Smooth muscle cell (in vitro differentiated cells): ENCODE measurements around the gene SLU7. TPM values are rescaled to one million over a fixed set of nuclear protein-coding genes. Genes with fewer than 3 reads are reported as not detected.
A peak's percentile ranks its signal among the peaks of the same experiment; 100 is the strongest.

Experiments used
- DNase-seq: peaks from one replicate; lab custom pipeline; 2025; ENCODE audit not compliant: unreplicated experiment; lab: John Stamatoyannopoulos, UW
- H2AFZ ChIP-seq: fragments of 200-600 bp; sonication (generic); 2 replicates; pipeline ENCODE4 v1.6.0; 2016; ENCODE audit warnings: antibody characterized with exemption, low read depth, mild to moderate bottlenecking
- H3F3A ChIP-seq: fragments of 200-600 bp; sonication (generic); 2 replicates; pipeline ENCODE4 v1.6.0; 2017; ENCODE audit warnings: antibody characterized with exemption, low read depth
- H3K27ac ChIP-seq: fragments of 200-600 bp; sonication (generic); 2 replicates; pipeline ENCODE4 v1.5.1; 2016; ENCODE audit warnings: low read depth, mild to moderate bottlenecking
- H3K27me3 ChIP-seq: fragments of 200-600 bp; sonication (generic); 2 replicates; pipeline ENCODE4 v1.6.1; 2016; ENCODE audit warnings: low read depth, mild to moderate bottlenecking
- H3K36me3 ChIP-seq: fragments of 200-600 bp; sonication (generic); 2 replicates; pipeline ENCODE4 v1.5.1; 2016; ENCODE audit warnings: low read depth
- H3K4me1 ChIP-seq: fragments of 200-600 bp; sonication (generic); 2 replicates; pipeline ENCODE4 v1.5.1; 2016; ENCODE audit warnings: low read depth
- H3K4me2 ChIP-seq: fragments of 200-600 bp; sonication (generic); 2 replicates; pipeline ENCODE4 v1.6.0; 2016; ENCODE audit warnings: mild to moderate bottlenecking
- H3K4me3 ChIP-seq: fragments of 200-600 bp; sonication (generic); 2 replicates; pipeline ENCODE4 v1.5.1; 2016; ENCODE audit warnings: mild to moderate bottlenecking
- H3K79me2 ChIP-seq: fragments of 200-600 bp; sonication (generic); 2 replicates; pipeline ENCODE4 v1.6.0; 2016; ENCODE audit warnings: low read depth, mild to moderate bottlenecking
- H3K9ac ChIP-seq: fragments of 200-600 bp; sonication (generic); 2 replicates; pipeline ENCODE4 v1.6.0; 2016; ENCODE audit warnings: low read depth
- H3K9me3 ChIP-seq: fragments of 200-600 bp; sonication (generic); replicated peaks from 2 replicates; pipeline ENCODE4 v1.5.1; 2016; ENCODE audit warnings: low read depth
- H4K20me1 ChIP-seq: fragments of 200-600 bp; sonication (generic); 2 replicates; pipeline ENCODE4 v1.6.0; 2016; ENCODE audit warnings: low read depth
- WGBS: methylation state at CpG from one replicate; pipeline ENCODE4 v1.1.7; 2016; ENCODE audit warnings: low lambda C conversion rate; 5-methylcytosine and 5-hydroxymethylcytosine counted together
- polyA plus RNA-seq: library from polyadenylated mRNA; unstranded; fragments of >200 nt; fragmentation: Nextera tagmentation; extraction: Ambion mirVana; gene quantifications from 2 replicates; pipeline ENCODE4 v1.2.1, GENCODE V29; 2016
- total RNA-seq: library from RNA; depleted of rRNA; stranded (reverse); fragments of >200 nt; gene quantifications from 2 replicates; pipeline ENCODE4 v1.2.3, GENCODE V29; 2014
- TF ChIP-seq, protein P1 (sequence below): fragments of 200-600 bp; sonication (generic); IDR thresholded peaks from 2 replicates; pipeline ENCODE4 v1.5.1; 2017; ENCODE audit warnings: borderline replicate concordance, mild to moderate bottlenecking, antibody characterized with exemption; ENCODE audit not compliant: insufficient read depth, poor library complexity, severe bottlenecking

SLU7 gene
- total and polyA plus RNA-seq, 2 experiments from 2014 or later: 46.3 to 48.1 TPM

DNA sequence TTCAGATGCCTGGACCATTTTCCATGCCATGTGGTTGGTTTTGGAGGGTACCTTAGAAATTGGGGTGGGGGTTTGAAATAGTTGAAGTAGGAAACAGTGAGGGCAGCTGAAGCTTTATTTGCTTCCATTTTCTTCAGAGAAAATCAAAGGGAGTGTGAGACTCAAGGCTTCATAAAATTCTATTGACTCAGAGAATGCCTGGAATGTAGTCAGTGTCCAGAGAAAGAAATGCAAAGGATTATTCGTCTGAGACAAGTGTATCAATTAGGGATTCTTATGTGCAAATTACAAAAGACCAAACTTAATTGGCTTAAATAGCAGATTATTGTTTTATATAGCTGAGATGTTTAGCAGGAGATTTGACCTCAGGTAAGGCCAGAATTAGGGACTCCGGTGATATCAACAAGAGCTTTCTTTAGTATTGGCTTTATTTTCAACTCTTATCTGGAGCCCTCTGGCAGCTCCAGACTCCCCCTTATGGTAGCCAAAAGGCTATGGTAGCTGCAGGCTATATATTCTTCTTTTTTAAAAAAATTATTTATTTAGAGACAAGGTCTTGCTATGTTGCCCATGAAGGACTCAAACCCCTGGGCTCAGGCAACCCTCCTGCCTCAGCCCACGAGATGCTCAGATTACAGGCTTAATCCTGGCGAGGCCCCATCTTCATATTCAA lies 41.6 kb upstream of the SLU7 start:
- WGBS: 73% methylated on average over 4 of the region's 4 CpGs
- DNase-seq: no peak
- no peak overlapping the region for H2AFZ ChIP-seq

DNA sequence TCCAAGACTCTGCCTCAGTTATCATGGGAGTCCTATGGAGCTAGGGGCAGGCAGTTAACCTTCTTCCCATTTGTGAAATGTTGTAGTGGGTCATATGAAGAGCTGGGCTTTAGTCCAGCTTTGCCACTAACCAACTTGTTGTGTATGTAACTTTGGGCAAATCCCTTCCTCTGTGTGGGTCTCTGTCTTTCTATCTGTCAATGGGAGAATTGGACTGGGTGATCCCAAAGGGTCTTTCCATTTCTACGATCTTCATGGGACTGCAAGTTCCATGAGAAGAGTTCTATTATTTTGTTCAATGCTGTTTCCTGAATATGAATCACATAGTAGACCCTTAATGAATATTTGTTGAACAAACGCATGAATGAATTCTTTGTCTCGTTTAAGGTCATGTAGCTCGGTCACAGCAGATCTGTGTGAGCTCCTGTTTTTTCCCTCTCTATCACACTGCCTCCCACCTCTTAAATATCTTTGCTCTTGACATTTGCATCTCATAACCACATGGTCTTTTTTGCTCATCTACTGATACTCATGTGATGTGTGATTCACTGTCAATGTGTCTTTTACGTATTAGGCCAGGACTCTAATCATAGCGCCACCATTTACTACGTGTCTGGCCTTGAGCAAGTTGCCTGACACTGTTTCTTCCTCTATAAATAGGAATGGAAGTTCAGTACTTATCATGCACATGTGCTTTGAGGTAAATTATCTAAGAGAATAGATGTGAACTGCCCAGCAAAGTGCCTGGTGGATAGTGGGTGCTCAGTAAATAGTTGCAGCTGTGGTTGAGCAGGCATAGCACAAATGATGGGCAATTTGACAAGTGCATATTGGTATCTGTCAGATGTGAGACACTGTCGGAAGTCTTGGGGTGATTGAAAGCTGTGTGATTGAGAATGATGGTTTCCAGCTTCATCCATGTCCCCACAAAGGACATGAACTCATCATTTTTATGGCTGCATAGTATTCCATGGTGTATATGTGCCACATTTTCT lies 40.2 kb upstream of the SLU7 start:
- no peak overlapping the region for H3K27ac ChIP-seq
- no peak overlapping the region for H3K4me2 ChIP-seq
- no peaks in the 10 kb centered on the region for H3K36me3 ChIP-seq
- TF ChIP-seq, protein P1, sequence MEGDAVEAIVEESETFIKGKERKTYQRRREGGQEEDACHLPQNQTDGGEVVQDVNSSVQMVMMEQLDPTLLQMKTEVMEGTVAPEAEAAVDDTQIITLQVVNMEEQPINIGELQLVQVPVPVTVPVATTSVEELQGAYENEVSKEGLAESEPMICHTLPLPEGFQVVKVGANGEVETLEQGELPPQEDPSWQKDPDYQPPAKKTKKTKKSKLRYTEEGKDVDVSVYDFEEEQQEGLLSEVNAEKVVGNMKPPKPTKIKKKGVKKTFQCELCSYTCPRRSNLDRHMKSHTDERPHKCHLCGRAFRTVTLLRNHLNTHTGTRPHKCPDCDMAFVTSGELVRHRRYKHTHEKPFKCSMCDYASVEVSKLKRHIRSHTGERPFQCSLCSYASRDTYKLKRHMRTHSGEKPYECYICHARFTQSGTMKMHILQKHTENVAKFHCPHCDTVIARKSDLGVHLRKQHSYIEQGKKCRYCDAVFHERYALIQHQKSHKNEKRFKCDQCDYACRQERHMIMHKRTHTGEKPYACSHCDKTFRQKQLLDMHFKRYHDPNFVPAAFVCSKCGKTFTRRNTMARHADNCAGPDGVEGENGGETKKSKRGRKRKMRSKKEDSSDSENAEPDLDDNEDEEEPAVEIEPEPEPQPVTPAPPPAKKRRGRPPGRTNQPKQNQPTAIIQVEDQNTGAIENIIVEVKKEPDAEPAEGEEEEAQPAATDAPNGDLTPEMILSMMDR: no peak
- H2AFZ ChIP-seq: no peak overlapping the region
- DNase-seq: no peak
- H3K4me3 ChIP-seq: no peak overlapping the region
- no peaks in the 10 kb centered on the region for H3F3A ChIP-seq
- H4K20me1 ChIP-seq: no peaks in the 10 kb centered on the region
- no peaks in the 10 kb centered on the region for H3K4me1 ChIP-seq
- H3K27me3 ChIP-seq: no peaks in the 10 kb centered on the region
- no peaks in the 10 kb centered on the region for H3K79me2 ChIP-seq
- H3K9ac ChIP-seq: no peak overlapping the region
- H3K9me3 ChIP-seq: no peaks in the 10 kb centered on the region
- WGBS: 67% methylated on average over 8 of the region's 8 CpGs

More for the DNA sequence above, 41.6 kb upstream of the SLU7 start:
- Histone ChIP-seq H3K79me2 (no peaks in the 10 kb centered on the region), H3F3A (peaks cover 6% of the 10 kb centered on the region), H4K20me1 (no peaks in the 10 kb centered on the region), H3K36me3 (no peaks in the 10 kb centered on the region), H3K4me3 (no peak overlapping the region), H3K9me3 (no peaks in the 10 kb centered on the region), H3K27me3 (no peaks in the 10 kb centered on the region), H3K4me2 (peak overlapping the region; percentile 1), H3K27ac (no peak overlapping the region), H3K4me1 (no peaks in the 10 kb centered on the region), H3K9ac (no peak overlapping the region)
- TF ChIP-seq, protein P1: no peak

DNA sequence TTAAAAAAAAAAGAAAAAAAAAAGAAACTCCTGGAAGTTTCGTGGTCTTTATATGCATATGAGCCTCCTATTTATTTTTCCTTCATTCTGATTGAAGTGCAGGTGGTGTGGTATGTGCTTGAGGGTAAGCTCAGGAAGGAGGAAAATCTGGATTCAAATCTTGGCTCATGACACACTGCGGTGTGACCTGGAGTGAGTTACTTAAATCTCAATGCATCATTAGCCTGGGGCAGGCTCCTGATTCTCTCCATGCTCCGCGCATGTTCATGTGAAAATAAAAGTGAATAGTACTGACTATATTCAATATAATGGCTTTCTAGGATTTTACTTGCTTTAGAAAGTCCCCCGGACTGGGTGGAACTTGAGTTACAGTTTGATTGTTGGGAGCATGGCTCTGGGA lies 38.4 kb upstream of the SLU7 start:
- Histone ChIP-seq H3K4me3 (no peak overlapping the region), H3K9ac (no peak overlapping the region), H2AFZ (no peak overlapping the region), H4K20me1 (no peaks in the 10 kb centered on the region), H3K9me3 (no peaks in the 10 kb centered on the region), H3K79me2 (no peaks in the 10 kb centered on the region), H3F3A (no peaks in the 10 kb centered on the region), H3K4me2 (no peak overlapping the region), H3K36me3 (no peaks in the 10 kb centered on the region), H3K4me1 (no peaks in the 10 kb centered on the region), H3K27ac (no peak overlapping the region), H3K27me3 (no peaks in the 10 kb centered on the region)
- TF ChIP-seq, protein P1: no peak
- WGBS: 92% methylated on average over 5 of the region's 5 CpGs
- DNase-seq: no peak
